ENCODE measurements around the gene COG6. TPM values are rescaled to one million over a fixed set of nuclear protein-coding genes. Genes with fewer than 3 reads are reported as not detected.
A peak's percentile ranks its signal among the peaks of the same experiment; 100 is the strongest.

Gene COG6
- total and polyA plus RNA-seq, 2 experiments from 2014 or later, result 29.5 to 52.6 TPM

- no peak for TF ChIP-seq CTCF (IDR thresholded peaks at IDR 0.05; ENCODE audit: low read depth, low read length)
- H3K4me3 ChIP-seq, result no peak overlapping the region
- no peaks in the 10 kb centered on the region for H3K4me1 ChIP-seq (ENCODE audit: low read depth)
- H3K9me3 ChIP-seq (ENCODE audit: low read depth), result no peaks in the 10 kb centered on the region
- H3K36me3 ChIP-seq, result no peaks in the 10 kb centered on the region
- H3K27ac ChIP-seq, result no peak overlapping the region
- H3K27me3 ChIP-seq, result no peaks in the 10 kb centered on the region
- no peak for DNase-seq (ENCODE audit: low read depth in 1 of 2, low spot score in 1 of 2)
Measured at GRCh38 chr13:39770221-39771090, 115.0 kb downstream of the COG6 start.

GRCh38 chr13:39773833-39774232, 118.4 kb downstream of the COG6 start:
- Histone ChIP-seq H3K4me1 (ENCODE audit: low read depth) (no peaks in the 10 kb centered on the region), H3K27me3 (no peaks in the 10 kb centered on the region), H3K36me3 (no peaks in the 10 kb centered on the region), H3K9me3 (ENCODE audit: low read depth) (no peaks in the 10 kb centered on the region), H3K27ac (no peak overlapping the region), H3K4me3 (no peak overlapping the region)
- no peak for DNase-seq (ENCODE audit: low read depth in 1 of 2, low spot score in 1 of 2)
- no peak for TF ChIP-seq CTCF (IDR thresholded peaks at IDR 0.05; ENCODE audit: low read depth, low read length)

GRCh38 chr13:39776439-39776838, 121.0 kb downstream of the COG6 start:
- no peaks in the 10 kb centered on the region for H3K4me1 ChIP-seq (ENCODE audit: low read depth)
- H3K27ac ChIP-seq, result no peak overlapping the region
- no peak for TF ChIP-seq CTCF (IDR thresholded peaks at IDR 0.05; ENCODE audit: low read depth, low read length)
- no peaks in the 10 kb centered on the region for H3K27me3 ChIP-seq
- peak in 1 of 2 donors; percentile 69 for DNase-seq (ENCODE audit: low read depth in 1 of 2, low spot score in 1 of 2)
- H3K9me3 ChIP-seq (ENCODE audit: low read depth), result no peaks in the 10 kb centered on the region
- no peaks in the 10 kb centered on the region for H3K36me3 ChIP-seq
- no peak overlapping the region for H3K4me3 ChIP-seq

DNA sequence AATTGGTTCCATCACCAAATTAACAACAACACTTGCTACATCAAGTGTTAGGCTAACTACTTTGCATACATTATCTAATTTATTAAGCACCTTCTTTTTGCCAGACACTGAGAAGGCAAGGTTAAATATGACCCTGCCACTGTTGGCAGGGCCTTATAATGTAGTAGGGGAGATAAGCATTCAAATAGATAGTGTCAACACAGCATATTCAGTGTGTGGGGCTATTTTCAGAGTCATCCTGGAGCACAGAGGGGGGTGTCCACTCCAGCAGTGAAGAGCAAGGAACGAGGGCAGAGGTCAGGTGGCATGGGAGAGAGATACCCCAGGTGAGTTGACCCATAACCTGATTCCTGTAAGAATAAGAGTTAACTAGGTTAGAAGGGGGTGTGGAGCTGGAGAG, 121.6 kb downstream of the COG6 start:
- Histone ChIP-seq H3K36me3 (no peaks in the 10 kb centered on the region), H3K9me3 (ENCODE audit: low read depth) (no peaks in the 10 kb centered on the region), H3K4me1 (ENCODE audit: low read depth) (no peaks in the 10 kb centered on the region), H3K4me3 (no peak overlapping the region), H3K27me3 (no peaks in the 10 kb centered on the region), H3K27ac (no peak overlapping the region)
- DNase-seq (ENCODE audit: low read depth in 1 of 2, low spot score in 1 of 2), result no peak
- TF ChIP-seq CTCF (IDR thresholded peaks at IDR 0.05; ENCODE audit: low read depth, low read length), result no peak

GRCh38 chr13:39777527-39778061, 122.1 kb downstream of the COG6 start:
- Histone ChIP-seq H3K4me1 (ENCODE audit: low read depth) (no peaks in the 10 kb centered on the region), H3K27ac (no peak overlapping the region), H3K4me3 (no peak overlapping the region), H3K9me3 (ENCODE audit: low read depth) (no peaks in the 10 kb centered on the region), H3K27me3 (no peaks in the 10 kb centered on the region), H3K36me3 (no peaks in the 10 kb centered on the region)
- peak; percentile 48 for TF ChIP-seq CTCF (IDR thresholded peaks at IDR 0.05; ENCODE audit: low read depth, low read length)
- peak in 1 of 2 donors; percentile 87 for DNase-seq (ENCODE audit: low read depth in 1 of 2, low spot score in 1 of 2)

Measured in cardiac muscle cell (in vitro differentiated cells and primary cell).